GF-D8 (cell line): ENCODE data around the gene PLA2G2C.

Experiments
- DNase-seq: peaks from one replicate; lab custom pipeline; 2025; lab: John Stamatoyannopoulos, UW

PLA2G2C gene

DNA sequence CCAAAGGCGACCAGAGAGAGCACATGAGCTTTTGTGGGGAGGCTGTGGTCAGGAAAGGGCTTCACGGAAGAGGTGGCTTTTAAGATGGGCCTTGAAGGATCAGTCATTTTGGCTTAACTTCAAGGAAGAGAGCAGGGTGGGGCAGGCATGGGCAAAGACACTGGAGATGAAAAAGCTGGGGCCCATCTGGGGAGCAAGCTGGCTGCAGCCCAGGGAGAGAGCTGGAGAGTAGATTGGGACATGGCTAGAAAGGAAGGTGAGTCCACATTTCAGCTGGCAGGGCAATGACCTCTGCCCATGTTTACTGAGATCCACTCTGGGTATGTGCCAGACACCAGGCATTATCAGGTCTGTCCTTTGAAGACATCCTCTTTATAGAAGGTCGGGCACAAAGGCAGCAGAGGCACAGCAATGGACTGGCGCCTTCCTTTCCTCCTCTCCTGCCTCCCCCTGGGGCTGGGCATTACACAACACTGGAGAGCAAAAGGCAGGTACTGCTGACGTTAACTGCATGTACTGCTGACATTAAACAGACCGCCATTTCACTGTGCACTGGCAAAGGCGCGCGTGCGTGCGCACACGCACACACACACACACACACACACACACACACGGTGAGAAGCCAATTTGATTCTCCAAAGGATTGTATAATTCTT, 2.6 kb downstream of the PLA2G2C start:
- no peak for DNase-seq

DNA sequence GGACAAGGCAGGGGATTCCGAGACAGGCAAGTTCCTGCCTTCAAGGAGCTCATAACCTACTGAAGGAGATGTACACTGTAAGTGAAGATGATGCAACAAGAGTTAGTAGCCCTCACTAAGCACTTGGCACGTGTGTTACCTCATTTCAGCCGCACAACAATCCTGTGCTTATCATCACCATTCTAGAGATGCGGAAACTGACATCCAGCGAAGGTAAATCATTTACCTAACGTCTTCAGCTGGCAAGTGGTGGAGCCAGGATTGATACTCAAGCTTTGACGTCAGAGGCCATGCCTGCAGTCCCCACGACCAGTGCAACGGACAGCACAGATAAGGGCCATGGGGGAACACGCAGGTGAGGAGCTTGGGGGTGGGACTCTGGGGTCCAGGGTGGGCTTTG, 3.3 kb downstream of the PLA2G2C start:
- DNase-seq = no peak

DNA sequence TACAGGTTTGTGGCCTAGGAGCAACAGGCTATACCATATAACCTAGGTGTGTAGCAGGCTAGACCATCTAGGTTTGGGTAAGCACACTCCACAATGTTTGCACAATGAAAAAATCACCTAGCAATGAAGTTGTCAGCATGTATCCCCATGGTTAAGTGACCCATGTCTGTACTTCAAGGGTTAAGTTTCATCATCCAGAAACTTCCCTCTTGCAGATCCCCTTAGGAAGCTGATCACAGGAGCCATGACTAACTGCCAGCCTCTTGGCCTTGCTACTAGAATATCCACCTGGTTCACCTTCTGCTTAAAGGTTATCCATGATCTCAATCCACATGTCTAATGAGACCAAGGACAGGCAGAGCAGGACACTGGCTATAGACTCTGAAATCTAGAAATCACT, 3.9 kb downstream of the PLA2G2C start:
- DNase-seq = no peak

DNA sequence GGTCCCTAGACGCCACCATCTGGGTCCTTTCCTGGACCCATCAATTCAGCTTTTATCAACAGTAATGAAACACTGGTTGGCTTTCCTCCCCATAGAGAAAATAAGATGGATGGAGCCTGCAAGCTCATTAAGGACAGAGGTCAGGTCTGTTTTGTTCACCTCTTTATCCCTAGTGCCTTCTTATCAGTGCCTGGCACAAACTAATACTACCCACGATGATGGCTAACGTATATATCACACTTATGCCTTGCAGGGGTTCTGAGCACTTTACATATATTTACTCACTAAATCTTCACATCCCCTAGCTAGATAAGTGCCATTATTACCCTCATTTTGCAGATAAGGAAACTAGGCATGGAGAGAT, 5.5 kb downstream of the PLA2G2C start:
- DNase-seq = no peak

DNA sequence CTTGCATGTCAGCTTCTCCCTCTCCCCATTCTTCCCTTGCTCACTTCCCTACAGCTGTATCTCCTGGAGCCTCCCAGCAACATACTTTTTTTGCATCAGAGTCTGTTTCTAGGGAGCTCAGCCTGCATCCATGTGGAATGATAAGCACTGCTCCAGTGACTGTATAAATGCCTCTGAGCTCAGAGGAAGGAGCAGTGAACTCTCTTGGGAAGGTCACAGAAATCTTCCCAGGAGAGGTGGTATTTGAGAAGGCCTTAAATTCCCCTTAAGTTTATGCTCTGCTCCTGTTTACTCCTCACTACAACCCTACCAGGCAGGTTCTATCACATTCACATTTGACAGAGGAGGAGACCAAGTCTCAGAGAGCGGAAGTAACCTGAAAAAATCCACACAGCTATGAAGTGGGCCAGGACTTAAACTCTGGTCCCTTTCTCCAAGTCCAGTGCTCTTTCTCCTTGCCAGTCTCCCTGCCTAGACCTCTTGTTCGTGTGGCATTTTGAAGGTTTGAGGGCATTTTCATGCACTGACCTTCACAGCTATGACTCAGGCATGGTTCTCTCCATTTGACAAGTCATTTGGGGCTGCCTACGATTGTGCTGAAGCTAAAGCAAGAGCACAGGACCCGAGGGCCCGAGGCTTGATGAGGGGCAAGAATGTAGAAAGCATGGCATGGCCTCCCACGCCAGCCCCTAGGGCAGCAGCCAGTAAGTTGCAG, 6.0 kb downstream of the PLA2G2C start:
- no peak for DNase-seq

DNA sequence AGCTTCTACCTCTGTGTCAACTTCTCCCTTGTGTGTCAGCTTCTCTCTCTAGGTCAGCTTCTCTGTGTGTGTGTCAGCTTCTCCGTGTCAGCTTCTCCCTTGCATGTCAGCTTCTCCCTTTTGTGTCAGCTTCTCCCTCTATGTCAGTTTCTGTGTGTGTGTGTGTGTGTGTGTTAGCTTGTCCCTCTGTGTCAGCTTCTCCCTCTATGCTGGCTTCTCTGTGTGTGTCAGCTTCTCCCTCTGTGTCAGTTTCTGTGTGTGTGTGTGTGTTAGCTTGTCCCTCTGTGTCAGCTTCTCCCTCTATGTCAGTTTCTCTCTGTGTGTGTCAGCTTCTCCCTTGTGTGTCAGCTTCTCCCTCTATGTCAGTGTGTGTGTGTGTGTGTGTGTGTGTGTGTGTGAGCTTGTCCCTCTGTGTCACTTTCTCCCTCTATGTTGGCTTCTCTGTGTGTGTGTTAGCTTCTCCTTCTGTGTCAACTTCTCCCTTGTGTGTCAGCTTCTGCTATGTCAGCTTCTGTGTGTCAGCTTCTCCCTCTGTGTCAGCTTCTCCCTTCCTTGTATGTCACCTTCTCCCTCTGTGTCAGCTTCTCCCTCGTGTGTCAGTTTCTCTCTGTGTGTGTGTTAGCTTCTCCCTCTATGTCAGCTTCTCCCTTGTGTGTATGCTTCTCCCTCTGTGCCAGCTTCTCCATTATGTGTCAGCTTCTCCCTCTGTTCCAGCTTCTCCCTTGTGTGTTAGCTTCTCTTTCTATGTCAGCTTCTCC, 6.8 kb downstream of the PLA2G2C start:
- DNase-seq = no peak

DNA sequence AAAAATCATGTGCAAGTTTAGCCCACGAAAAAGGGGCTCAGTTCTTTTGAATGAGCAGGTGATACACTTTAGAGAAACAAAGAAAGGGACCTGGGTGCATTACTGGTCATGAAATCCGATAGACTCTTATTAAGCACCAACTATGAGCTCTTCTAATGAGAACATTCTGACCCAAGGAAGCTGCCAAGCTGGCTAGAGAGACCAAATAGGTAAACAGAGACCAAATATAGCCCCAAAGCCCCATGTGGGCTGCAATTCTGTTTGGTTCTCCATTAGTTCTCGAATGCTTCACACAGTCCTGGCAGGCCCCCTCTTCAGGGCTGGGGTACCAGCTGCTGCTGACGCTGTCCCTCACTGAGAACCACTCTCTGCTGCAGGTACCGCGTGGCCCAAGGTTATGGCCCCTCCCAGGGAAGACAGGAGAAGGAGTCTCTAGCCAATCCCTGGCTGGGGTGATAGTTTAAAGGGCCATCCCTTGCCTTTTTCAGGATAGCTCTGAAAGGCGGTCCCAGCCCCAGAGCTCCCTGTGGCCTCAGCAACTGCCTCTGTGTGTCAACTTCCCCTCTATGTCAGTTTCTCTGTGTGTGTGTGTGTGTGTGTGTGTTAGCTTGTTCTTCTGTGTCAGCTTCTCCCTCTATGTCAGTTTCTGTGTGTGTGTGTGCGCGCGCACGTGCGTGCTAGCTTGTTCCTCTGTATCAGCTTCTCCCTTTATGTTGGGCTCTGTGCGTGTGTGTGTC, 7.5 kb downstream of the PLA2G2C start:
- no peak for DNase-seq

DNA sequence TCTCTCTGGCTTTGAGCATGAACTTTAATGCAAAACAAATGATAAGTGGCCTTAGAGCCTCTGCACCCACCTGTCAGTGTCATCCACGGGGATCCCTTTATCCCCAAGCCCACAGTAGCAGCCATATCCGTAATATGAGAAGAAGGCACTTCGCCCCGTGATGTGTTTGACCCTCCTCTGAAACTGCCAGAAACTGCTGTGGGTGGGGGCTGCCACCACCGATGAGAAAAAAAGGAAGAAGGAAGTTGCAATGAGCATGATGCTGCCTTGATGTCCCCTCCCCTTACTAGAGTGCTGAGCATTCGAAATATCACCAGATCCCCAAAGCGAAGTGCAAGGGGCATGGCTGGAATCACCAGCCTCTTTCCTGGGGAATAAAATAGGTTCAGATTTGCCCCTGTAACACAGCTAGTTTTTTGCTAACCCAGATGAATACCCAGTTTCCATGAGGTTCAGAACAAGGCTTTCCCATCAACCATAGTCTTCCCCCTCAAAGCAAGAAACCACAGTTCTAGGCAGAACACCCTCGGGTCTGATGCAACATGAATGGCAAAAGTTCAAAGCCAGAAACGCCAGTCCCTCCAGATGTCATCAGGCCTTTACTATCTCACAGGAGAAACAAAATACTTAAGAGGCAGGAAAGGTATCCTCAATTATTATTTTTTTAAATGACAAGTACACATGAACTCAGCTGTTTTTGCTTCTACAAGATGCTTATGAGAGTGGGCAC, 11.2 kb downstream of the PLA2G2C start:
- DNase-seq = no peak

DNA sequence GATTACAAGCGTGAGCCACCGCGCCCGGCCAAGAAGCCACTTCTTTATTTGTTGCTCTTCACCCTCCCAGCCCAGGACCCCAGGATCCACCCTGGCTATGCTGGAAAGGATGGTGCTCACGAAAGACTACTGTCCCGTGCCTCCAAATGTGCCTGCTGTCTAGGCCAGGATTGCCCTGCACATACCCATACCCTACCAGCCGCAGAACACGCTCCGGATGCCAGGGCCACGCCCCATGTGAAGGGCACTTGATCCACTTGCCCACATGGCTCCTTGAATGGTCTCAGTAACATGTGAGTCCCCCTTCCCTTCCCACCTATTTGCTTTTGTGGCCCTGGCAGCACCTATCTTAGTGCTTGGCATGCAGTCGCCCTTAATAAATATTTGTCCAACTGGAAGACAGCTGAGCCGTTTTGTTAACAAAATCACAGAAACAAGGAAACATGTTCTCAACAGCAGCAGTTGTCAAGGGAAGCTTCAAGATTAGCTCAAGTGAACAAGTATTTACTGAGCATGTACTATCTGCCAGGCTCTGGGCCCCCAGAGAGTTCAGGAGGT, 14.2 kb downstream of the PLA2G2C start:
- no peak for DNase-seq

DNA sequence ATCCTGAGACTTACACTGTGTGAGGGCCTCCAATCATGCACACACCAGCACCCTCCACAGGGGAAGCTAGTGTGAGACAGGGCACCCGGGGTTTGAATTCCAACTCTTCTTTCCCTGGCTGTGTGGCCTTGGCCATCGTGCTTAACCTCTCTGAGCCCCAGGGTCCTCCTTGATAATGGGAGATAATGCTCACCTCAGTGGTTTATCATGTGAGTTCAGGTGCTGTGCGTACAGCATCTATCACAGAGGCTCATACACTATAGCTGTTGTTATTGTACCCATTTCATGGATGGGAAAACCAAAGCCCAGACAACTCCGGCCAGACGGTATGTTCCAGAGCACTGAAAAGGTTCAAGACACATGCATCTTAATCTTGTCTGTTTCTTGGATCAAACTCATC, 16.4 kb downstream of the PLA2G2C start:
- no peak for DNase-seq

DNA sequence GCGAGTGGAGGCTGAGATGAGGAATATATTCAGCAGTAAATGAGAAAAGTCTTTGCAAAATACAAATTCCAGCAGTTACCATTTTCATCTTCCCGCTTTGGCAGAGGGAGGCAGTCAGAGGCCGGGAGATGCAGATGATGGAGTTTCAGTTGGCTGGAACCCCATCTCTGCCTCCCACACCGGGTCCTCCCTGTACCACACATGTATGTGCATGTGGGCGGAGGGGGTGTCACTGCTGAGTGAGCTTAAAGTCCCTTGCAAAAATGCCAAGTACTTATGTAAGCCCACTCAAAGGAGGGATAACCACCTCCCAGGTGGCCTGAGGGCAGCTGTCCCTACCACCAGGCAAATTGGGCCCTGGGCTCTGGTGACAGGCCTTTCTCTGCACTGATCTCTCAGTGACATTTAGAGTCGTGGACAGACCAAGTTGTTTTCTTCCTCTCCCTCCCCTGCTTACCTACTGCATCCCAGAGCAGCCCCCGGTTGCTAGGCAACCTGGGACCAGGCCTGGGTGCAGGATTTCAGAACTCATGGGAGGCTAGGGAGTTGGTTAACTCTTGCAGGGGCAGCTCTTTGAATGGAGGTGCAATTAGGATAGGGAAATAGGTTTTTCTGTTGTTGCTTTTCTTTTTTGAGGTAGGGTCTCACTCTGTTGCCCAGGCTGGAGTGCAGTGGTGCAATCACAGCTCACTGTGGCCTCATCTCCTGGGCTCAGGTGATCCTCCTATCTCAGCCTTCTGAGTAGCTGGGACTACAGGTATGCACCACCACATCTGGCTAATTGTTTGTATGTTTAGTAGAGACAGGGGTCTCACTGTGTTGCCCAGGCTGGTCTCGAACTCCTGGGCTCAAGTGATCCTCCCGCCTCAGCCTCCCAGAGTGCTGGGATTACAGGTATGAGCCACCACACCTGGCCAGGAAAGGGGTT, 17.5 kb downstream of the PLA2G2C start:
- DNase-seq = no peak

DNA sequence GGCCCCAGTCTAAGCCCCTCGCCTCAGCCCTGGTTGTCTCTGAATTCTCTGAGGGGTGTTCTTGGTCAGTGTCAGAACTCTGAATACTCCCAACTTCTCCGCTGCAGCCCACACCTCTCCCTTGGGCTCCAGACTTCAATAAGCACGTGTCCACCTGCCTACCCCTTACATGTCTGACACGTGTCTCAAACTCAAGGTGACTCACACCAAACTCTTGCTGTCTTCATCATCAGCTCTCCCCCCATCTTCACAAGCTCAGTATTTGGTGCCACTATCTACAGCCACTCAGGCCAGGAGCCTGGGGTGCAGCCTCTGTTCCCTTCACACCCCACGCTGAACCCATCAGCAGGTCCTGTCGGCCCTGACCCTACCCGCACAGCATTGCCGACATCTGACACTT, 19.2 kb downstream of the PLA2G2C start:
- no peak for DNase-seq

DNA sequence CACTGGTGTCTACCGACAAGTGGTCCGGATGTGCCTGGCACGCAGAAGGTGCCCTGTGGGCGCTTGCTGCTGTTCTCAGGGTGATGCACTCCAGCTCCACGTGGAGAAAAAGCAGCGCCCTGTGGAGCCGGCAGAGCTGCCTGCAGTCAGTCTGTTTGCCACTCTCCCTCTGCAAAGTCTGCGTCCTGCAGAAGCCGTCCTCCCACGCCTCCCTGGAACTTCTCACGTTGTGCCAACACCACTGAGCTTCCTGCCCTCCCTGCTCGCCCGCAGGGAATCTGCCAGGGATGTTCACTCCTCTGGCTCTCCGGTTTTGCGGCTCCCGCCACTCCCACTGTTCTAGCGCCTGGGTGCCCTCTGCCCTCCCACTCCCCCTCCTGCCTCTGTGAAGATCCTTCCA, 20.3 kb downstream of the PLA2G2C start:
- no peak for DNase-seq

DNA sequence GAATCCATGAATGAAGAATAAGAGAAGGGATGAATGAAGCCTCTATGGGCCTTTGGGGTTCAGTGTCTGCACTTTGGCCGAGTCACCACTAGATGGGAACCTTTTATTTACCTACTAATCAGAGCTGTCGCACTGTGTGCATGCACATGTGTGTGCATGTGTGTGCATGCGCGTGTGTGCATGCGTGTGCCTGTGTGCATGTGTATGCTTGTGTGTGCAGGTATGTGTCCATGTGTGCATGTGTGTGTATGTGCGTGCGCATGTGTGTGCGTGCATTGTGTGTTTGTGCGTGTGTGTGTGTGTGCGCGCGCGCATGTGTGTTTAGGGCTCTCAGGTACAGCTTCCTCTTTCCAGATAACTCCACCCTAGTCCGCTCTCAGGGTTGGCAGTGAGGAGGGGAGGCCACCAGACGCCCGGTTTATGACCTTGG, 20.8 kb downstream of the PLA2G2C start:
- DNase-seq = no peak

DNA sequence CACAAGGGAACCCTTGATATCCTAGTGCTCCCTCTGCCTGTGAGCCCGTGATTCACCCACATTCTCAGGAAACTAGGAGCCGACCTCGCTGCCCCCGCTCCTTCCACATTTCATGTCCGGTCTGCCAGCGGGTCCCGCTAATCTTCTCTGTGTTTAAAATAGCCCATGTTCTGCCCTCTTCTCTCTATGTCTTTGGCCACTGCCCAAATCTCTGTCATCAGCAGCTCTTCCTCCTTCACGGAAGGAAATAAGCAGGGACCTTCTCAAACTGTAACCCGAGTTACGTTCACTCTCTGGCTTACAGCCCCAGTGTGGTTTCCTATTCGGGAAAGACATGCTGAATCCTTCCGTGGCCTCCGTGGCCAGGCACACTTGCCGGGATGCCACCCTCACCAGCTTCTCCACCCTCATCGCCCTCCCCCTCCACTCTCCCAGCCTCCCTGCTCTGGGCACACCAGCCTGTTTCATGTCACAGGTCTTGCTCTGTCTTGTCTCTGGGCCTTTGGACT, 21.6 kb downstream of the PLA2G2C start:
- DNase-seq = no peak

DNA sequence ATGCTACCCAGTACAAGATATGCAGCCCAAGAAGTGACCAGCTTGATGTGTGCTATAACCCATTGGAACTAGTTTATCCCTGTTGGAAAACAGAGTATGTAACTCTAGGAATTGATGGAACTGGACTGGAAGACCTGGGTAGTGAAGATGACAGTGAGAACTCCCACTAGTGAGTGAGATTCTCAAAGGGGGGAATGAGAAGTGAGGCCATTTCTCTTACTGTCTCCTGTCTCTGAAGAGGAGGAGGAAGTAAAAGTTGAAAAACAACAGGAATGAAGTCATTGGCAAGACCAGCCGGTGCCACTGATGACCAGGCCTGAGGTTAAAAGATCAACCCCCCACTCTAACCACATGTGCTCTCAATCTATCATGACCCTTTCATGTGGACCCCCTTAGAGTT, 26.3 kb downstream of the PLA2G2C start:
- DNase-seq = no peak

DNA sequence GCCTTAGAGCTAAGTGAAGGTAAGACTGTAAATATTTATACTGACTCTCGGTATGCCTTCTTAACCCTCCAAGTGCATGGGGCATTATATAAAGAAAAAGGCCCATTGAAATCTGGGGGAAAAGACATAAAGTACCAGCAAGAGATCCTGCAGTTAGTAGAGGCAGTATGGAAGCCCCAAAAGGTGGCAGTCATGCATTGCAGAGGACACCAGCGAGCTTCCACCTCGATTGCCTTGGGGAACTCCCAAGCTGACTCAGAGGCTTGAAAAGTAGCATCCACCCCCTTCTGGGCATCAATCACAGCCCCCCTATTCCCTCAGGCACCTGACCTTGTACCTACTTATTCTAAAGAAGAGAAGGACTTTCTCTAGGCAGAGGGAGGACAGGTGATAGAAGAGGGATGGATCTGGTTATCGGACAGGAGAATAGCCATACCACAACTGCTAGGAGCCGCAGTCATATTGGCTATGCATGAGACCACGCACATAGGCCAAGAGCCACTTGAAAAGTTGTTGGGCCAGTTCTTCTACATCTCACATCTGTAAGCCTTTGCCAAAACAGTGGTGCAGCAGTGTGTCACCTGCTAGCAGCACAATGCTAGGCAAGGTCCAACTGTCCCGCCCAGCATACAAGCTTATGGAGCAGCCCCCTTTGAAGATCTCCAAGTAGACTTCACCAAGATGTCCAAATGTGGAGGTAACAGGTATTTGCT, 27.8 kb downstream of the PLA2G2C start:
- no peak for DNase-seq

DNA sequence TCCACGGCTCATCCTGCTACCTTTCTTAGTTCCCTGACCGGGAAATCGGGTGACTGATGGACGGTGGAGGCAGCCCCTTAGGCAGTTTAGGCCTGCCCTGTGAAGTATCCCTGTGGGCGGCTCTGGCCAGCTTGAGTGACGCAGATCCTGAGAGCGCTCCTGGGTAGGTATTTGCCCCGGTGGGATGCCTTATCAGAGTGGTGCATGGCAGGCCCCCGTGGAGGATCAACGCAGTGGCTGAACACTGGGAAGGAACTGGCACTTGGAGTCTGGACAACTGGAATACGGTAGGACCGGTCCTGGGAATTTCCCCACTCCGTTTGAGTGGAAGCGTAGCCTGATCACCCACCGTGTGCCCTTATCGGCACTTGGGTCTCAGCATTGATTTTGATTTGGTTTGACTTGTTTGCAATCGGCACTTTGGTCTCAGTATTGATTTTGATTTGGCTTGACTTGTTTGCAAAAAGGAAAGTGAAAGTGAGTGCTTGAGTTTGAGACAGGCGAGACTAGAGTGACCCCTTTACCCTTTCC, 32.0 kb downstream of the PLA2G2C start:
- DNase-seq = no peak

DNA sequence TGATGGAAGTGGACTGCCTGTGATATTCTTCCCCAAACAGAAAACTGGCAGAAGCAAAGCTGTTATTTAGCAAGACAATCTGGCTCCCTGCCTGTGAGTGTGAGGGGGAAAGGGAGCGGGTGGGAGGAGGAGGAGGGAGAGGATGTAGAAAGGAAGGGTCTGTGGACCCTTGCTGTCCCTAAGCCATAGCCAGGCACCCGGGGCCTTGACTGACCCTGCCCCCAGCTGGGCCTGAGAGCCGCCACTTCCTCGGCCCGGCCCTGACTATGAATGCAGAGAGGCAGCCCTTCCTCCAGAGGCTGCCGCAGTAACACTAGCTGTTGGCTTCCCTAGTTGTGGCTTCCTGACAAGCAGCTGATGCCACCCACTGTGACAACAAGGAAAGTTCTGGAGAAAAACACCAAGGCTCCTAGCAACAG, 33.3 kb downstream of the PLA2G2C start:
- no peak for DNase-seq
